DOHH2 (cell line): Measurements from ENCODE around the gene BBX.

ENCODE experiments used
- CTCF ChIP-seq: fragments of 200-600 bp; sonication (generic); IDR thresholded peaks from one replicate; pipeline ENCODE4 v1.5.1; 2014; ENCODE audit warnings: antibody characterized with exemption, mild to moderate bottlenecking, low read depth, low read length; ENCODE audit not compliant: poor library complexity, severe bottlenecking
- EZH2phosphoT487 ChIP-seq: fragments of 200-600 bp; sonication (generic); IDR thresholded peaks from 2 replicates; pipeline ENCODE4 v1.6.1; 2017; ENCODE audit warnings: borderline replicate concordance, mild to moderate bottlenecking, antibody characterized with exemption, low read length, moderate library complexity, mixed read lengths

GRCh38 chr3:107599772-107600145 is 77.0 kb downstream of the BBX start:
- TF ChIP-seq CTCF (no peak), EZH2phosphoT487 (no peak)
